ENCODE data around the gene HRH2.
"Not testable (repeated sequence)": the region's sequence is repeated elsewhere in the genome, so short reads cannot be mapped to it uniquely, and the experiment has no call there.

Gene HRH2

DNA sequence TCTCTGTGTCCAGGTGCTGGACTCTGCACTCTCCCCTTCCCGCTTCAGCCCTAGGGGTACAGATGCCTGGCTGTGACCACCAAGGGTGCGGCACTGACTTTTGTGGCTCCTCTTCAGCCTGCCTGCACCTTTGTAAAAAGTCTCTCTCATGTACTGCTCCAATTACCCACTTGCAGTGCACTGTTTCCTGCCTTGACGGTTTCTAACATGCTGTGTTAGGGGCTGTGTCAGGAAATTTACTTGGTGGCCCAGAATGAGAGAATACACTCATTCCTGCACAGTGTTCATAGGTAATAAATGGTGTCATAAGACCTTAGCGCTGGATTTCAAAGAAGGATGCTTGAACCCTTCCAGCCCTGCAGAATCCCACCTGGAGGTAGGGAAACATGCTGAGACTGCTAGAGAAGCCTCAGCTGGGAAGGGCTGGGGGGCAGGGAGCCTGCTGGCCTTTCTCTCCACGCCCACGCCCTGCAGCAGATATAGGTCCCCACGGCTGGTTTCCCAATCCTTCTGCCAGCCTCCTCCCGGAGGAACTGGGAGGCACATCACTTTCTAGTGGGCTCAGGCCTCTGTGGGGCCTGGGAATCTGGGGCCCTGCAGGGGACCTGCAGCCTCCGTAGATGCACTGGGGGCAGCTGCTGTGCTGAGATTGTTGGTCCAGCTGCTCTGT, 17.6 kb upstream of the HRH2 start:
- TF ChIP-seq, protein P1, sequence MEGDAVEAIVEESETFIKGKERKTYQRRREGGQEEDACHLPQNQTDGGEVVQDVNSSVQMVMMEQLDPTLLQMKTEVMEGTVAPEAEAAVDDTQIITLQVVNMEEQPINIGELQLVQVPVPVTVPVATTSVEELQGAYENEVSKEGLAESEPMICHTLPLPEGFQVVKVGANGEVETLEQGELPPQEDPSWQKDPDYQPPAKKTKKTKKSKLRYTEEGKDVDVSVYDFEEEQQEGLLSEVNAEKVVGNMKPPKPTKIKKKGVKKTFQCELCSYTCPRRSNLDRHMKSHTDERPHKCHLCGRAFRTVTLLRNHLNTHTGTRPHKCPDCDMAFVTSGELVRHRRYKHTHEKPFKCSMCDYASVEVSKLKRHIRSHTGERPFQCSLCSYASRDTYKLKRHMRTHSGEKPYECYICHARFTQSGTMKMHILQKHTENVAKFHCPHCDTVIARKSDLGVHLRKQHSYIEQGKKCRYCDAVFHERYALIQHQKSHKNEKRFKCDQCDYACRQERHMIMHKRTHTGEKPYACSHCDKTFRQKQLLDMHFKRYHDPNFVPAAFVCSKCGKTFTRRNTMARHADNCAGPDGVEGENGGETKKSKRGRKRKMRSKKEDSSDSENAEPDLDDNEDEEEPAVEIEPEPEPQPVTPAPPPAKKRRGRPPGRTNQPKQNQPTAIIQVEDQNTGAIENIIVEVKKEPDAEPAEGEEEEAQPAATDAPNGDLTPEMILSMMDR (IDR thresholded peaks at IDR 0.05; ENCODE audit: control insufficient read depth, extremely low read depth, insufficient read depth) = no peak
- DNase-seq (ENCODE audit: low read depth) = no peak
- H3K4me3 ChIP-seq (ENCODE audit: low read depth, low read length) = no peak overlapping the region

DNA sequence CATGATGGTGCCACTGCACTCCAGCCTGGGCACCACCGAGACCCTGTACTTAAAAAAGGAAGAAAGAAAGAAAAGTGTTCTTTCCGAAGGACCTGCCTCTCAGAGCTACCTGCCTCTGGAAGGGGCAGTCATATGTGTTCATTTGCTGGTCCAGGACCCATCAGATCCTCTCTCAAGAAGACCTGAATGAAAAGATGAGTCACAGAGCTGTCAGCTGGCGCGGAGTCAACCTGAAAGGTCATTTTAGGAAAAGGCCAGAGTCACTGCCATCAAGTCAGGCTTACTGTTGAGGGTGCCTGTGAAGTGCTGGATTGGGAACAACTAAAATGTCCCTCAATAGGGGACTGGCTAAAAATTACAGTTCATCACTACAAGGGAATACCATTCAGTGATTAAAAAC, 14.9 kb upstream of the HRH2 start:
- no peak for DNase-seq (ENCODE audit: low read depth)
- TF ChIP-seq, protein P1 (IDR thresholded peaks at IDR 0.05; ENCODE audit: control insufficient read depth, extremely low read depth, insufficient read depth) = no peak
- H3K4me3 ChIP-seq (ENCODE audit: low read depth, low read length) = no peak overlapping the region

DNA sequence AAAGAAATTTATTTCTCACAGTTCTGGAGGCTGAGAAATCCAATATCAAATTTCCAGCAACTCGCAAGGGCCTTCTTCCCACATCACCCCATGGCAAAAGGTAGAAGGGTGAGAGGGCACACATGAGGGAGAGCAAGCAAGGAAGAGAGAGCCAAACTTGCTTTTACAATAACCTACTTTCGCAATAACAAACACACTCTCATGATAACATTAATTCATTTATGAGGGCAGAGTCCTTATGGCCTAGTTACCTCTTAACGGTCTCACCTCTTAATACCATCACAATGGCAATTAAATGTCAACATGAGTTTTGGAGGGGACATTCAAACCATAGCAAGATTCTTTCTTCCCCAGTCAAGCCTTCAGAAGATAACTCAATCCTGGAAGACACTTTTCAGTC, 11.6 kb upstream of the HRH2 start:
- TF ChIP-seq, protein P1 (IDR thresholded peaks at IDR 0.05; ENCODE audit: control insufficient read depth, extremely low read depth, insufficient read depth) = no peak
- no peak overlapping the region for H3K4me3 ChIP-seq (ENCODE audit: low read depth, low read length)
- DNase-seq (ENCODE audit: low read depth) = no peak

DNA sequence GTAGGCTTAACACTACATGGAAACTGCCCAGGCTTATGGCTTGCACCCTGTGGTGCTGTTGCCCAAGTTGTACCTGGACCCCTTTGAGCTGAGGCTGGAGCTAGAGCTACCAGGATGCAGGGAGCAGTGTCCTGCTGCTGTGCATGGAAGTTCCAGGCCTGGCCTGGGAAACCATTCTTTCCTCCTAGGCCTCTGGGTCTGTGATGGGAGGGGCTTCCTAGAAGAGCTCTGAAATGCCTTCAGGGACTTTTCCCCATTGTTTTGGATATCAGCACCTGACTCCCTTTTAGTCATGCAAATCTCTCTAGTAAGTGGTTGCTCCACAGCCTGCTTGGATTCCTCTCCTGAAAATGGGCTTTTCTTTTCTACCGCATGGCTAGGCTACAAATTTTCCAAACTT, 7.9 kb upstream of the HRH2 start:
- no peak overlapping the region for H3K4me3 ChIP-seq (ENCODE audit: low read depth, low read length)
- no peak for DNase-seq (ENCODE audit: low read depth)
- TF ChIP-seq, protein P1 (IDR thresholded peaks at IDR 0.05; ENCODE audit: control insufficient read depth, extremely low read depth, insufficient read depth) = no peak

DNA sequence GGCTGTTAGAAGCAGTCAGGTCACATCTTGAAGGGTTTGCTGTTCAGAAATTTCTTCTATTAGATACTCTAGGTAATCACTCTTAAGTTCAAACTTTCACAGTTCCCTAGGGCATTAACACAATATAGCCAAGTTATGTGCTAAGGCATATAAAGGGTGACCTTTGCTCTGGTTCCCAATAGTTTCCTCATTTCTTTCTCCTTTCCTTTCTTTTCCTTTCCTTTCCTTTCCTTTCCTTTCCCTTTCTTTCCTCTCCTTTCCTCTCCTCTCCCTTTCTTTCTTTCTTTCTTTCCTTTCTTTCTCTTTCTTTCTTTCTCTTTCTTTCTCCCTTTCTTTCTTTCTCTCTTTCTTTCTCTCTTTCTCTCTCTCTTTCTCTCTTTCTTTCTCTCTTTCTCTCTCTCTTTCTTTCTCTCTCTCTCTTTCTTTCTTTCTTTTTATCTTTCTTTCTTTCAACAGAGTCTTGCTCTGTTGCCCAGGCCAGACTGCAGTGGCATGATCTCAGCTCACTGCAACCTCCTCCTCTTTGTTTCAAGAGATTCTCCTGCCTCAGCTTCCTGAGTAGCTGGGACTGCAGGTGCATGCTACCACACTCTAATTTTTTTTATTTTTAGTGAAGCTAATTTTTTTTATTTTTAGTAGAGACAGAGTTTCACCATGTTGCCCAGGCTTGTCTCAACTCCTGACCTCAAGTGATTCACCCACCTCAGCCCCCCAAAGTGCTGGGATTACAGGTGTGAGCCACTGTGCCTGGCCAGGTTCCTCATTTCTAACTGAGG, 7.3 kb upstream of the HRH2 start:
- not testable (repeated sequence) for DNase-seq (ENCODE audit: low read depth); H3K4me3 ChIP-seq (ENCODE audit: low read depth, low read length)

DNA sequence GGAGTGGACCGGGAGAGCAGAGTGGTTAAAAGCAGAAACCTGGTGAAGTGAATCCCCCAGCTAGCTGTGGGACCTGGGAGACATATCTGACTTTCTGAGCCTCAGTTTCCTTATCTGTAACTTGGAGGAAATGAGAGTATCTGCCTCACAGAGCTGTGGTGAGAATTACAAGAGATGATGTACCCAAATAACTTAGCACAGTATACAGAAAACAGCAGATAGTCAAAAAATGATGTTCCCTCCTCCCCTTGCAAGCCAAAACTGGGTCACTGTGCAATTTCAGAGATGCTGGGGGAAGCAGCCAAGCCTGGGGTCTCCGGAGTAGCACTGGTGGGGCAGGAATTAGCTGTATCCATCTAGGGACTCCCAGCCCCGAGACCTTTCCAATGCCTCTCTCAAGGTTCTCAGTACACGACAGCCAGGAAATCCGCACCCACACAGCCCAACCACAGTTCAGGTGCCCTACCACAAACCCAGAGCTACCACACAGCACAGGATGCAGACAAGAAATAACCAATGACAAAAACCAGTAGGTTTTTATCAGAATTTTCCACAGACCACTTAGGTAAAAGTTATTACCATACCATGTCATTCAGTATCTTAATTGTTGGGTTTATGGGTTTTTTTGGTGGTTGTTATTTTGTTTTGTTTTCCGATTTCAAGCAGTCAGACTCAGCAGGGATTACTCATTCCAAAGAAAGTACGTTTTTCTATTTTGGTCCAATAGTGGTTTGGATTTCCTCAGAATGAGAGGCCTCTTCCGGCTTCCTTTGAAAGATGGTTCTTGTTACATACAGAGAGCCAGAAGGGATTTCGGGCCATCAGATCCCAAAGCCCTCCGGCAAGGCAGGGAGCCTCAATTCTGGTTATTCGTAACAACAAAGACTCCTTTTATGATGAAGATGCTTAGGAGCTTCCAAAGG, 4.9 kb upstream of the HRH2 start:
- TF ChIP-seq, protein P1 (IDR thresholded peaks at IDR 0.05; ENCODE audit: control insufficient read depth, extremely low read depth, insufficient read depth) = no peak
- no peak for DNase-seq (ENCODE audit: low read depth)
- no peak overlapping the region for H3K4me3 ChIP-seq (ENCODE audit: low read depth, low read length)

DNA sequence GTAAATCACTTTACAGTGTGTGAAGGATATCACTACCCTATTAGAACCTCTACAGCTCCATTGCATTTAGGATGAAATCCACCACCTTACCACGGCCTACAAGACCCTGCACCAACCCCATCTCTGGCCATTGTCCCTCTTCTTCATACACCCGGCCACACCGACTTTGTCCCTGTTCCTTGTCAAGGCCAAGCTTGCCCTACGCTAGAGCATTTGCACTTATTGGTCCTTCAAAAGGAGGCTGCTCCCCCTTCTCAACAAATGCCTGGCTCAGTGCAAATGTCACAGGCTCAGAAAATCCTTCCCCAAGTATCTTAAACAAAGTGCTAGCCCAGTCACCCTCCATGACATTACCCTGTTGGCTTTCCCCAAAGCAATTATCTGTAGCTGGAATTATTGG, 4.1 kb upstream of the HRH2 start:
- no peak for DNase-seq (ENCODE audit: low read depth)
- no peak overlapping the region for H3K4me3 ChIP-seq (ENCODE audit: low read depth, low read length)
- TF ChIP-seq, protein P1 (IDR thresholded peaks at IDR 0.05; ENCODE audit: control insufficient read depth, extremely low read depth, insufficient read depth) = no peak

Measured in LNCaP clone FGC (cell line).